Activated CD8-positive, alpha-beta T cell treated with anti-CD3 and anti-CD28 coated beads for 36 hours (primary cell): ENCODE measurements around the gene DUSP19. TPM values are rescaled to one million over a fixed set of nuclear protein-coding genes. Genes with fewer than 3 reads are reported as not detected.

Source experiments
- ATAC-seq: fragments of 200-7000 bp; cut with Tn5 transposase; one replicate; pipeline ENCODE4 v1.10.0; 2021; ENCODE audit warnings: mild to moderate bottlenecking, moderate library complexity
- CTCF ChIA-PET: fragments of 350-600 bp; sonication (Branson Sonifier 250); formaldehyde crosslinking; loops from one replicate; lab custom pipeline; 2021; ENCODE audit warnings: antibody characterized with exemption; lab: Charles Lee
- POLR2A ChIA-PET: fragments of 350-600 bp; sonication (Branson Sonifier 250); formaldehyde crosslinking; loops from one replicate; lab custom pipeline; 2021; ENCODE audit warnings: antibody characterized with exemption; lab: Charles Lee
- DNase-seq: peaks from one replicate; pipeline ENCODE4 v3.0.0-alpha.2; 2020
- H3K27ac Mint-ChIP-seq: one replicate; pipeline ENCODE4 v1.8.0; 2021; ENCODE audit warnings: mild to moderate bottlenecking, mixed read lengths
- H3K27me3 Mint-ChIP-seq: one replicate; pipeline ENCODE4 v1.8.0; 2021; ENCODE audit warnings: mixed read lengths
- H3K36me3 Mint-ChIP-seq: one replicate; pipeline ENCODE4 v1.8.0; 2021; ENCODE audit warnings: low read depth, mixed read lengths
- H3K4me1 Mint-ChIP-seq: one replicate; pipeline ENCODE4 v1.8.0; 2021; ENCODE audit warnings: low read depth, mixed read lengths
- H3K4me3 Mint-ChIP-seq: one replicate; pipeline ENCODE4 v1.8.0; 2021; ENCODE audit warnings: mild to moderate bottlenecking, moderate library complexity, mixed read lengths
- H3K9me3 Mint-ChIP-seq: one replicate; pipeline ENCODE4 v1.8.0; 2021; ENCODE audit warnings: mixed read lengths
- intact Hi-C: fragments of 100-400 bp; cut with micrococcal nuclease; formaldehyde crosslinking; loops from one replicate; pipeline ENCODE4 v1.10.0; 2022
- total RNA-seq, 2 experiments: library from RNA; stranded (reverse); gene quantifications; one replicate each; pipeline ENCODE4 v1.2.3, GENCODE V29; 2021
- TF ChIP-seq, protein P1 (sequence below): fragments of 200-600 bp; IDR thresholded peaks from one replicate; pipeline ENCODE4 v1.8.0; 2022; ENCODE audit warnings: antibody characterized with exemption, mild to moderate bottlenecking

The DUSP19 gene
- total RNA-seq, 2 experiments from 2014 or later: 2.1 to 2.3 TPM

DNA sequence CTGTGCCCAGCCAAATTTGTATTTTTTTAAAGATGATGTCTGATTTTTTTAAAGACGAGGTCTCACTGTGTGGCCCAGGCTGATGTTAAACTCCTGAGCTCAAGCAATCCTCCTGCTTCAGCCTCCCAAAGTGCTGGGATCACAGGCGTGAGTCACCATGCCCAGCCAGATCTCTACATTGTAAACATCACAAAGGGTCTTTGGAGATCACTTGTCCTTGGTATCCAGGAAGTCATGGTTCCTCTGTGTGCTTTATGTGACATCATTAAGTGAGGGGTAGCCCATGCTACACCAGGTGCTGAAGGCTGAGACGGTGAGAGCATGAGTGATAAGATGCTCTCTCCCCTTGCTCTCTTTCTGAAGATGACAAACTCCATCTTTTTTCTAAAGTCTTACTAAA lies 38.7 kb downstream of the DUSP19 start:
- Mint-ChIP-seq H3K9me3 (no peaks in the 10 kb centered on the region), H3K36me3 (no peaks in the 10 kb centered on the region), H3K27ac (no peak overlapping the region), H3K27me3 (peaks cover 21% of the 10 kb centered on the region), H3K4me1 (no peaks in the 10 kb centered on the region), H3K4me3 (no peak overlapping the region)
- ChIA-PET POLR2A (no interaction called here), CTCF (no interaction called here)
- no peak for ATAC-seq
- intact Hi-C loops: no loop called here
- TF ChIP-seq, protein P1, sequence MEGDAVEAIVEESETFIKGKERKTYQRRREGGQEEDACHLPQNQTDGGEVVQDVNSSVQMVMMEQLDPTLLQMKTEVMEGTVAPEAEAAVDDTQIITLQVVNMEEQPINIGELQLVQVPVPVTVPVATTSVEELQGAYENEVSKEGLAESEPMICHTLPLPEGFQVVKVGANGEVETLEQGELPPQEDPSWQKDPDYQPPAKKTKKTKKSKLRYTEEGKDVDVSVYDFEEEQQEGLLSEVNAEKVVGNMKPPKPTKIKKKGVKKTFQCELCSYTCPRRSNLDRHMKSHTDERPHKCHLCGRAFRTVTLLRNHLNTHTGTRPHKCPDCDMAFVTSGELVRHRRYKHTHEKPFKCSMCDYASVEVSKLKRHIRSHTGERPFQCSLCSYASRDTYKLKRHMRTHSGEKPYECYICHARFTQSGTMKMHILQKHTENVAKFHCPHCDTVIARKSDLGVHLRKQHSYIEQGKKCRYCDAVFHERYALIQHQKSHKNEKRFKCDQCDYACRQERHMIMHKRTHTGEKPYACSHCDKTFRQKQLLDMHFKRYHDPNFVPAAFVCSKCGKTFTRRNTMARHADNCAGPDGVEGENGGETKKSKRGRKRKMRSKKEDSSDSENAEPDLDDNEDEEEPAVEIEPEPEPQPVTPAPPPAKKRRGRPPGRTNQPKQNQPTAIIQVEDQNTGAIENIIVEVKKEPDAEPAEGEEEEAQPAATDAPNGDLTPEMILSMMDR: no peak
- no peak for DNase-seq

DNA sequence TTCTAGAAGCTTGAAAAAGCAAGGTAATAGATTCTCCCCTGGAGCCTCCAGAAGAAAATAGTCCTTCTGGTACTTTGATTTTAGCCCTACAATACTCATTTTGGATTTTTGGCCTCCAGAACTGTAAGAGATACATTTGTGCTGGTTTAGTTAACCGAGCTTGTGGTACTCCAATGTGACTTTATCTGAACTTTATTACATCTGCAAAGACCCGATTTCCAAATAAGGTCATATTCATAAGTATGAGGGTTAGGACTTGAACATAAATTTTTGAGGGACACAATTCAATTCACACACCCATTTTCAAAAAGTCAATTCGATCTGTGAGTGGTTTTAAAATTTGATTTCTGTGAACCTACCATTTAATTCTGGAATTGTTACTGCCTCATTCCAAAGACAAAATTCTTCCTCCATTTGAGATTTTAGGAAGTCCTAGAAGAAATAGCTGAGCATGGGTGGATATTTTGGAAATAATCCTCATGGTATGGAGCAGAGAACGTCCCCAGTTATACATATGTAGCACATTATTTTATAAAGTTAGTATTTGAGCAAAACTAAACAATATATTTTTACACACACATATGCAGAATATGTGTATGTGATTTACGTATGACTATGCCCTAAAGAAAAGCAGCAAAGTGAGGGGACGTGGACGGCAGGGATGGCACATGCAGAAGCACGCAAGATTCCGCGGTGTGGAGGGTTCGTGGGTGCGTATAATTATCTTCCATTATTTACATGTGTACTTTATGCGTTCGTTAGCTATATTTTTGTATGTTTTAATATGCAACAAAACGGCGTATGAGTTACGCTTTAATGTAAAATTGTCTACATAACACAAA lies 44.8 kb downstream of the DUSP19 start:
- no peaks in the 10 kb centered on the region for H3K9me3 Mint-ChIP-seq
- POLR2A ChIA-PET: no interaction called here
- CTCF ChIA-PET: interaction anchor here (0.9 kb wide), 1 partner anchor 38 kb away, joined by 3 read pairs; no protein-coding TSS in a partner anchor
- H3K27me3 Mint-ChIP-seq: peaks cover 10% of the 10 kb centered on the region
- peak overlapping the region; percentile 91 for H3K4me3 Mint-ChIP-seq
- peaks cover 23% of the 10 kb centered on the region for H3K4me1 Mint-ChIP-seq
- peak overlapping the region; percentile 98 for H3K27ac Mint-ChIP-seq
- peaks cover 16% of the 10 kb centered on the region for H3K36me3 Mint-ChIP-seq
- DNase-seq (peak; percentile 10), ATAC-seq (no peak)
- intact Hi-C loops: no loop called here
- TF ChIP-seq, protein P1: no peak

DNA sequence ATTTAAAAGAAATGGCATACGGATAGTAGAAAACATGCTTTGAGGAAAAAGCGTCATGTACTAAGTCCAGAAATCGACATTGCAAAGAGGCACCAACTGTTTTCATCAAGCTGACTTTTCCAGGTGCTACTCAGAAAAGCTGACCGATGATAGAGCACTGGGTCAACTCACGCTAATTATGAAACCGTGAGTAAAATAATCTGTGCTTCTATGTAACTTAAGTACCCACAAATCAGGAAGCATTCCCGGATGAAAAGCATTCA lies 45.3 kb downstream of the DUSP19 start:
- TF ChIP-seq, protein P1: no peak
- POLR2A ChIA-PET: no interaction called here

DNA sequence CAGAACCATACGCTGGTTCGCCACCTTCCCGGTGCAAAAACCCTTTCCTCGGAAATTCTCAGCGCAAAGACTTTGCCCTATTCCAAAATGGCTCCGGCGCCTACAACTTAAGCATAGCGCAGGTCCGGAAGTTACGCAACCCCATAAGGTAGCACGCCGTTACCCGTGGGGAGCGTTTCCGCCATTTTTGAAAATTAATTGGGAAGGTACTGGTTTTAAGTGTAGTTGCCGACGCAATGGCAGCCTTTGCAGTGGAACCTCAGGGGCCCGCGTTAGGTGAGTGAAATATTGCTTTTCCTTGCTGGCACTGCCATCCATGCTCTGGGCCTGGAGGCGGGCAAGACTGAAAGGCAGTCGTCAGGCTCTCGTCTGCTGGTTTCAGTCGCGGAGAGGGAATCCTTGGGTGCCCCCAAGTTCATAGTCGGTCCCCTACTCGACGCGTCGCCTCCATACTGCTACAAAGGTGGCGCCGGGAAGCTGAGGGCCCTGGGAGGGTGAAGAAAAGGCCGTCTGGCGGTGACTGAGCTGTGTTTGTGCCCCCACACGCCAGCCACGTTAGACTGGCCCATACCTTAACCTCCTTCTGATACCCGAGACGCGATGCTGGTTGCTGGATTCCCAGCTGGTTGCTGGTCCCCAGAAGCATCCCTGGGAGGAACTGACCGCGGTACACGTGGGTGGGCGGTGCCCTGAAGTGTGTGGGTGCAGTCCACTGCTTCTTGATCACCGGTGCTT lies 45.8 kb downstream of the DUSP19 start, which contains the start of gene NUP35:
Gene NUP35, plus strand, starts transcription at position 222 of the 735 bp plus-strand sequence. Its CDS starts 15 bp downstream, at position 237.
- intact Hi-C loops: no loop called here
- POLR2A ChIA-PET: interaction anchor here (0.7 to 1.4 kb wide), 7 partner anchors 12 to 408 kb away, joined by 3 to 6 read pairs (median 3); partner anchors contain the start of genes DNAJC10 and NCKAP1
- Mint-ChIP-seq H3K9me3 (no peaks in the 10 kb centered on the region), H3K4me3 (peak within 1 kb of the TSS; percentile 91), H3K36me3 (peaks cover 24% of the 10 kb centered on the region), H3K27me3 (peaks cover 6% of the 10 kb centered on the region), H3K27ac (peak within 1 kb of the TSS; percentile 98), H3K4me1 (peaks cover 30% of the 10 kb centered on the region)
- ATAC-seq (peak; percentile 96), DNase-seq (peak; percentile 88)
- CTCF ChIA-PET: interaction anchor here (0.6 to 0.9 kb wide), 2 partner anchors 40 to 41 kb away, joined by 3 read pairs; no protein-coding TSS in a partner anchor
- TF ChIP-seq, protein P1: no peak

More for the DNA sequence above, 45.3 kb downstream of the DUSP19 start:
- Mint-ChIP-seq H3K4me3 (peak overlapping the region; percentile 91), H3K27ac (peak overlapping the region; percentile 98), H3K36me3 (peaks cover 20% of the 10 kb centered on the region), H3K9me3 (no peaks in the 10 kb centered on the region), H3K4me1 (peaks cover 26% of the 10 kb centered on the region), H3K27me3 (peaks cover 8% of the 10 kb centered on the region)
- ATAC-seq (peak; percentile 31), DNase-seq (no peak)
- intact Hi-C loops: no loop called here
- CTCF ChIA-PET: interaction anchor here (0.9 kb wide), 1 partner anchor 39 kb away, joined by 3 read pairs; no protein-coding TSS in a partner anchor
